Stimulated activated CD8-positive, alpha-beta memory T cell treated with anti-CD3 and anti-CD28 coated beads, Interleukin-7, amount 100 ng/mL, for 1 hour (primary cell): ENCODE results near the gene SMARCA2.

ENCODE experiments used
- DNase-seq, 2 donors: peaks; one replicate each; pipeline ENCODE4 v3.0.0-alpha.2; 2020; ENCODE audit warnings: low read depth in 2 of 2

SMARCA2 gene

DNA sequence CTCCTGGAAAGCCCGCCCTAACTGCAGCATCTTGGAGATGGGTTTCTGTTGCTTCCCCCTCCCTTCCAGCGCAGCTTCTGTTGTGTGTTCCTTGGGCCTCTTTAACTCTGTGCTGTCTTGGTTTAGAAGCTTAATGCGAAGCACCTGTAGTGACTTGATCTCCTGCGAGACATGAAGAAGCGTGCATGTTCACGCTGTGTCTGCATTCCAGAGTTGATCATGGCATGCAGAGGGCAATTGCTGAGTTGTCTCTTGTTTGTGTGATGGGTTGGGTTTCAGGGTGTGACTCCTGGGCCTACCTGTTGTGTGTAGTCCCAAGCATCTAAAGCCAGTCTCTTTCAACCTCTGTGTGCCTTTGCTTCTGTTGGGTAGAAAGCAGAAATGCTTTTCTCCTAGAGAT is 155.6 kb downstream of the SMARCA2 start:
- no peak for DNase-seq

DNA sequence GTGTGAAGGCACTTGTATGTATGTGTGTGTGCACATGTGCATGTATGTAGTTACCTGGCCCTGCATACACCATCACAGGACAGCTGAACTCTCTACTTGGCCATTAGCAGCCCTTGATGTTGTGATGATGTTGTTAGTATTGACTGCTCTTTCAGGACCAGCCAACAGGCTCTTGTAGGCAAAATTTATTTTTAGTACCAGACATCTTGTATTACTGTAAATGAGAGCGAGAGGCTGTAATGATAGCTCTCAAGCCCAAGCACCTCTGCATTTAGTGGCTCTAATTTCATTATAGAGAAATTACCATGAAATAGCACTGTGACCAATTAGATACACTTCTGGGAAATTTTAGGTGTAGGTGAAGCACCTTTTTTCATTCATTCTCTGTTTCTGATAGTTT is 158.0 kb downstream of the SMARCA2 start:
- DNase-seq: no peak

DNA sequence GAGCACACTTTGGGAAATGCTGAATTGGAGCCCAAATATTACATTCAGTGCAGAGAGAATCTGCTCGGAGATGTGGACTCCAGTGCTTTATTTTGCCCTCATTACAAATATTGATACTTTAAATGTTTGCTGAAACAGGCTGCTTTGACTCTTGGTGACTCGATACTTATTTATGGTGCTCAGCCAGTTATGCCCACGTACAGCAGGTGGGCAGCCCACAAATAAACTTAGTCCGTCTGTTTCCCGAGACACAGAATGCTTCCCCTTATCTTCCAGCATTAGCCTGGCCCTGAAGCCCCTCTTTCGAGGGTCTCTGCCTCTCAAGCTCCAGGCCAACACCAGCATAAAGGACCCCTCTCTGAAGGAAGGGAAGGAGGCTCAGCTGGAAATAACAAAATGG is 158.7 kb downstream of the SMARCA2 start:
- no peak for DNase-seq

DNA sequence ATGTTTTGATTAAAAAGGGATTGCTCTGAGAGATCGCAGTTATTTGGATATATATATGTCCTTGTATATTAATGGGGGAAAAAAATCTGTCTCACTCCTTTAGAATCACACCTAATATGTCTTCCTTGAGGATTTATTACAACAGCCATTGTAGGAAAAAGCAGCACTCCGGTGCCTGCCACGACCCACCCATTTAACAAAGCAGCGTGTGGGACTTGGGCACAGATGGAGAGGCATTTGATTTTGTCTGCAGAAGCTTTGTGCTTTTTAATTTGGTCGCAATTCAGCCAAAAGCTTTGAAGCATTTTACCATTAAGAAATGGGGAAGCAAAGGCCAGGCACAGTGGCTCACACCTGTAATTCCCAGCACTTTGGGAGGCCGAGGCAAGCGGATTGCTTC is 159.2 kb downstream of the SMARCA2 start:
- DNase-seq: no peak

DNA sequence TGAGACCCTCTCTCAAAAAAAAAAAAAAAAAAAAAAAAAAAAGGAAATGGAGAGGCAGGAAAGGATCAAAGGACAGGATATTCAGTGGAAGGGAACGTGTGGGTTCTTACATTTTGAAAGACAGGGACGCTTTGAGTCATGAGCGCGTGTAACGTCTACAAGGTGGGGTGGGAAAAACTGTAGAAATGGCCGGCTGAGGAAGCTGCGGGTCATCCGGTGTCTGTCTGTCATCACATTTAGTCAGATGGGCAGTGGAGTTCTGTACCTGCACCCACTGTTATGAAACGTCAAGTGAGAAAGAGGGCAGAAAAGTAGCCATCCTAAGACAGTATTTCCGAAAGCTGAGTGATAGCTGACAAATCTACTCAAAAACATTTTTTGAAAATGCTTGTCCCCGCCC is 159.8 kb downstream of the SMARCA2 start:
- no peak for DNase-seq

DNA sequence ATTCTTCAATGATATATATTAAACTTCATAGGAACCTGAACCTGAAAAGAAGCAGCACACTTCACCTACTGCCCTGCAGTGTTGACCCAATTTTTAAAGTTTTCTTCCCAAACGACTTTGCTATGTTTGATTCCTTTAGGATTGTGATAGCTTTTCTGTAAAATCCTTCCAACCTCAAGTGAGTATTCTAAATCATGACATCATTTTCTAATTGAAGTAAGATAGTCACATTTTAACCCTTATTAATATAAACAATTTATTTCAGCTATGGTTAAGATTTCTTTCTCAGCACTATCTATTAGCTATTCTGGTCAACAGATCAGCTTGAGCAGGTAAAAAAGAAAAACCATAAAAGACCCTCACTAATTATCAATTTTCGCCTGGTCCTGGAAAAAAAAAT is 162.0 kb downstream of the SMARCA2 start:
- DNase-seq: no peak

DNA sequence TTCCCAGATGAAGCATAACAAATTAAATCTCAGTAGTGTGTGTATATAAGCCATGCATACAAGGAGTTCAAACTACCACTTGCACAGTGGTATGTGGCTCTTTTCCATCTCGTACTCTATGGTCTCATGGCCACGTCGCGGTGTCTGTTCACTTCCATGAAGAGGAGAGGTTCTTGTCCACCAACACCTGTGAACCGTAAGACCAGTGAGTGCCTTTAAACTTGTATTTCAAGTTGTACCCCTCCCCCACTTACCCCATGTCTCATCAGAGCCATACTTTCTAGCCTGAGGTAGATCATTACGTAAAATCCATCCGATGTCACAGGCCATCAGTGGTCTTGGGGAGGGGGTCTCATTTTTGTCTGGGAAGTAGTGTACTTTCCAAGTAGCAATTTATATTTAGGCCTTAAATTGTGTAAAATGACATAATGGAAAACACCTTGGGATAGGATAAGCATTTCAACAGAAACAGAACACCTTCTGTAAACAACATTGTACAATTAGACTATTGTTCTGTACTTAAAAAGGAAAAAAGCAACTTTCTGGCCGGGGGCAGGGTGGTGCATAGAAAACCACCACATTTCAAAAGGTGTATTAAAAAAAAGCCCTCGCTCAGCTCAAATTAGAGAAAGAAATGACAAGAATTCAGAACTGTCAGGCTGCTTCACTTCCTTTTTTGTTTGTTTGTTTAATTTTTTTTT is 163.0 kb downstream of the SMARCA2 start:
- DNase-seq: no peak

DNA sequence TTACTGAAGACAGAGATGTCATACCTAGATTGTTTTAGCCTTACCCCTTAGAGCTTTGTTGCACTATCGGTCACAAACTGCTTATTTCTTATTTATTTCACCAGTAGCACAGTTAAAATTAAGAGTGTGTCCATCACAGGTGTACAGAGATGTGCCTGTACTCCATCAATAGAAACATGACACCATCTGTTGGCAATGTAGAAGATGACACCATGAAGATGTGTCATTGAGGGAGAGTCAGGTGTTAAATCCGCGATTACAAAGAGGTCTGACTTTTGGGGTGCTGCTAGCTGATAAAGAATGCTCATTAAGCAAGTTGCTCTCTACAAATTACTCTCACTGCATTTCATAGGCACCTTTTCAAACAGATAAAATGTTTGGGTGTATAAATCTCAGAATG is 164.4 kb downstream of the SMARCA2 start:
- DNase-seq: no peak

DNA sequence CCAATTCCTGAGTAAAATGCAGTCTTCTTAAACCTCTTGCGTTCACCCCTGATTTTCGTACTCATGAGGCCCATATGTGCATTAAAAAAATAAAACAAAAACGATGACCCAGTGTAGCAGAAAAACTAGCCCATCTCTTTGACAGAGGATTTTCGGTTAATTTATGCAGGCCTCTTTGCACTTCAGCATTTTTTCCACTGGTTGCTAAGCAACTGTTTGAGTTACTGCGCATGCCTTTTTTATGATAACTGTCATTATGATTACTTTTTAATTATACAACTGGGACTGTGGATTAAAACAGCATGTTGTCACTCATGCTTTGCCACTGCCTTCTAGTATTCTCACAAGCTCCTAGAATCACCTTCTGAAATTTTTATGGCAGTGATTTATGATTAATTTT is 165.0 kb downstream of the SMARCA2 start:
- DNase-seq: no peak

DNA sequence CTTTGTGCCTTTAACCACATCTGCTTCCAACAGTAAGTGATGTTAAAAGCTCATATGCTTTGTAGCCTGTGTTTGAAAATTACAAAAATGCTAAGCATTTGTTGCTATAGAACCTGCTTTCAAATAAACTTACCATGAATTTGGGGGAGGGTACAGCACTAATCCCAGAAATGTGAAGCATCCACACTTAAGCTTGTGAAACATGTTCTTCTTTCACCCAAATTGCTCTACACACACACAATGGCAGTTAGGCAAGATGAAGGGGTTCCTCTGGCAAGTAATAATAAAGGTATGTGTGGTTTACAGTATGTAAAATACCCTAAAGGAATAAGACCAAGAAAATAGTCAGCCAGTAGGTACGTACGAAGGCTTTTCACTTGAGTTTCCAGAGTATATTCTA is 165.6 kb downstream of the SMARCA2 start:
- no peak for DNase-seq

DNA sequence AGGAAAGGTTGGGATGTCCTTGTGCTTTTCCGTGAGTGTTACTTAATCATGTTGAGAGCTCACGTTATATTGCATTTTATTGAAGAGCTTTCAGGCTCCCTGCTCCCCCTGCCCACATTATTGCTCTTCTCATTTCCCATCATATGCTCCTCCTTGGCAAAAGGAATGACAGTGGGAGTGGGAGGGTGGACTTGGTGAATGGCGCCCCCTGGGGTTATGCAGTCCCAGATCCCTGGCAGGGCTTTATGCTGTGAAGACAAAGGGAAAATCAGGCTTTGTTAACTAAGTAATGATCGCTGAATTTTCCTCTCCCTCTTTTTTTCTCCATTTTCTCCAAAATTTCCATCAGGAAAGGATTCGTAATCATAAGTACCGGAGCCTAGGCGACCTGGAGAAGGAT is 166.6 kb downstream of the SMARCA2 start:
- DNase-seq: no peak

DNA sequence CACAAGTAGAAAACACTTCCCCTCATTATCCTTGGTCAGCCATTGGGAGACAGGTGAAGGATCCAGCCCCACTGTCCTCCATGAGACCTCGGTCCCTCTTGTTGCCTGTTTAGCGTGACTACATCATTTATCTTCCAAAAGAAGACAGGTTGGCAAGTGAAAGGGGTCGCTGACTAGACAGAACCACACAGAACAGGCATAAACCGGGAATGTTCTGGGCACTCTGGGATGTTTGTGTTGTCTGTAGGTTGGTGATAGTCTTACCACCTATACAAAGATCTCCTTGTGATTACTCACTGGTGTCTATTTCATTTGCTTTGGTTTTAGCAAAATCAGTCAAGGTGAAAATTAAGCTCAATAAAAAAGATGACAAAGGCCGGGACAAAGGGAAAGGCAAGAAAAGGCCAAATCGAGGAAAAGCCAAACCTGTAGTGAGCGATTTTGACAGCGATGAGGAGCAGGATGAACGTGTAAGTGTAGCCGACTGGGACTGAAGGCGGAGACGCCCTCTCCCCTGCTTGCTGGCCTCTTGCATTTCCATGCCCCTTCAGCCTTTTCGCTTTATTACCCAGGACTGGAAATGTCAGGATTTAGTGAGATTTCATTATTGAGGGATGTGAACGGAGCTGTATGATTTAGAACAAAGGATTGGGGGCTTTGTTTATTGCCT is 175.9 kb downstream of the SMARCA2 start:
- no peak for DNase-seq

DNA sequence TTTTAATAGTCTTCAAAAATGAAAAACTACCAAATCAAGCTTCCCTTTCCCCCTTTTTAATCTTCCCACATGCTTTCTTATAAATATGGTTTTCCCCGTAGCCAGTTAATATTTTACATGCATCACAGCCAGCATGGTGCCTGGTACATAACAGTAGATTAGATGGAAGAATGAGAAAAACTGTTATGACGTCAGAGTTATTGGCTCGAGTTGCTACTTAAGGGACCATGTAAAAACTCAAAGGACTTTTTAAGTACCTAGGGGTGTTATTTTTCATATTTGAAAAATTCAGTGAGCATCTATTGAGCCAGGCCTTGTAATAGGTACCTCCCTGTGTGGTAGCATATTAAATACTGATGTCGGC is 176.4 kb downstream of the SMARCA2 start:
- DNase-seq: no peak

DNA sequence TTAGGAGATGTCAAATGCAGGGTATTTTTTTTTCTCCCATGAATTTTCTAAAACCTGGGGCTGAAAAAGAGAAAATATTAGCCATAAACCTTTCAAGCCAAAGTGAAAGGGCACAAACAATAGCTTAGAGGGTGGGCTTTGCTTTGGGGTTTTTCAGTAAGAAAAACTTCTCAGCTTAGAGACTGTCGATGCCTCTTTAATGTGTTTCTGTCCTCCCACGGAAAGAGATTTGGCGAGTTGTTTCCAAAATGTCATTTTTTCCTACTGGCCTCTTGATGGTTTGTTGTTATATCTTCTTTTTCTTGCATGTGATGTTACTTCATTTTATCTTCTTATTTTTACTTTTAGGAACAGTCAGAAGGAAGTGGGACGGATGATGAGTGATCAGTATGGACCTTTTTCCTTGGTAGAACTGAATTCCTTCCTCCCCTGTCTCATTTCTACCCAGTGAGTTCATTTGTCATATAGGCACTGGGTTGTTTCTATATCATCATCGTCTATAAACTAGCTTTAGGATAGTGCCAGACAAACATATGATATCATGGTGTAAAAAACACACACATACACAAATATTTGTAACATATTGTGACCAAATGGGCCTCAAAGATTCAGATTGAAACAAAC is 177.3 kb downstream of the SMARCA2 start:
- DNase-seq: no peak

DNA sequence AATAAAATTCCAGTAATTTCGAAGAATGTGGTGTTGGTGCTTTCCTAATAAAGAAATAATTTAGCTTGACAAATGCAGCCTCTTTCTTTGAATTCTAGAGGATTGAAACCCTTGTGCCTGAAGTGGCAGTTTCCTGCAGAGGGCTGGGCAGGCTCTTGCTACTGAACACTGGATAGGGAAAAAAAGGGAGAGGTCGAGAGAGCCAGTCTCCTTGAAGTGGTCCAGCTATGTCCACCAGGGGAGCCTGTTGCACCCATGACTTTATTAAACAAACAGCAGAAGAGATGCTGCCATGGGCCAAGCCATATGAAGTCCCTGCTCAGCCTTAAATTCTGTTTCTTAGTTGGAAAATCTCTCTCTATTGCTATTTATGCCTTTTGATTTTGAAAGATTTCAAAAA is 178.4 kb downstream of the SMARCA2 start:
- DNase-seq: no peak

DNA sequence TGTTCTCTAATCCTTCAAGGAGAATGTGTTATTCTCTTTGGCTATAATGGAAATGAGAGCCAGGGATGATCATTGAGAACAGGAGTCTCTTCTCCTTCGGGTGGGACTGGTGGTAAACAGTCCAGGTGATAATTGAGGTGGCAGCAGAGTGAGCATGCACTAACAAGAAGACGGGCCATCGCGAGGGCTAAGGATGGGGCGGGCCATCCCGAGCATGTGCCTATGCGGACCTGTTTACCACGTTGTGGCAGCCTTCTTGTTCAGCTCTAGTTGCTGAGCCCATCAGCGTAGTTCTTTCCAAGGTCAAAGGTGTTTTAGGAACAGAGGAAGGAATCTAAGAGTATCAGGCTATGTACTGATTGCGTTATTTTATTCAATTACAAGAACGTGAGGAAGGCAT is 180.1 kb downstream of the SMARCA2 start:
- DNase-seq: no peak

DNA sequence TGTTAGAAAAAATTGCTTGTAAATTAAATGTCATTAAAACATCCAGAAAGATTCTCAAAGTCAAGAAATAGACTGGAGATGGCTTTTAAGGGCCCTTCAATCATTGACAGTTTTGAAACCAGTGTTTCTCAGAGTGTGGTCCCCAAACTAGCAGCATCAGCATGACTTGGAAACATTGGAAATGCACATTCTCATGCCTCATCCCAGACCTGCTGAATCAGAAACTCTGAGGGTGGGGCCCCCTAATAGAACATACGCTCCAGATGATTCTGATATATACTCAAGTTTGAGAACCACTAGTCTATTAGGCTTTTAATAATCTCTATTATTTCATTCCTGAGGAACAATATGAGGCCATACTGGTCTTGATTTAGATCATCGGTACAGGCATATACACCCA is 181.6 kb downstream of the SMARCA2 start:
- DNase-seq: no peak

DNA sequence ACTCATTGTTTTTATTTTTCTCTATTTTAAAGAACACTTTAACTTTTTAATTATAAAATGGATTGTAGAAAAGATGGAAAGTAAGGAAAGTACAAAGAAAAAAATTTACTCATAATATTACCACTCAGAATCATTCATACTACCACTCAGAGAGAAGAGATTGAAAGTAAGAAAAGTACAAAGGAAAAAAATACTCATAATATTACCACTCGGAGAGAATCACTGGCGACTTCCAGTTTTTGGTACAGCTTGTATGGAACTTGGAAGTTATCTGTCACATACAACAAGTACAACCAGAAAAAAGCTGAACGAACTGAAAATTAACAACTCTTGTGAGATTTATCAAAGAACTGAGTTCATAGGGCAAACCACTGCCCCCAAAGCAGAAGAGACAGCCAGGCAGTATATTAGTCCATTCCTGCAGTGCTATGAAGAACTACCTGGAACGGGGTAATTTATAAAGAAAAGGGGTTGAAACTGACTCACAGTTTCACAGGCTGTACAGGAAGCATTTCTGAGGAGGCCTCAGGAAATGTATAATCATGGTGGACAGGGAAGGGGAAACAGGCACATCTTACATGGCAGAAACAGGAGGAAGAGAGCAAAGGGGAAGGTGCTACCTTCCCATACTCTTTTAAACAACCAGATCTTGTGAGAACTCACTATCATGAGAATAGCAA is 183.9 kb downstream of the SMARCA2 start:
- no peak for DNase-seq

DNA sequence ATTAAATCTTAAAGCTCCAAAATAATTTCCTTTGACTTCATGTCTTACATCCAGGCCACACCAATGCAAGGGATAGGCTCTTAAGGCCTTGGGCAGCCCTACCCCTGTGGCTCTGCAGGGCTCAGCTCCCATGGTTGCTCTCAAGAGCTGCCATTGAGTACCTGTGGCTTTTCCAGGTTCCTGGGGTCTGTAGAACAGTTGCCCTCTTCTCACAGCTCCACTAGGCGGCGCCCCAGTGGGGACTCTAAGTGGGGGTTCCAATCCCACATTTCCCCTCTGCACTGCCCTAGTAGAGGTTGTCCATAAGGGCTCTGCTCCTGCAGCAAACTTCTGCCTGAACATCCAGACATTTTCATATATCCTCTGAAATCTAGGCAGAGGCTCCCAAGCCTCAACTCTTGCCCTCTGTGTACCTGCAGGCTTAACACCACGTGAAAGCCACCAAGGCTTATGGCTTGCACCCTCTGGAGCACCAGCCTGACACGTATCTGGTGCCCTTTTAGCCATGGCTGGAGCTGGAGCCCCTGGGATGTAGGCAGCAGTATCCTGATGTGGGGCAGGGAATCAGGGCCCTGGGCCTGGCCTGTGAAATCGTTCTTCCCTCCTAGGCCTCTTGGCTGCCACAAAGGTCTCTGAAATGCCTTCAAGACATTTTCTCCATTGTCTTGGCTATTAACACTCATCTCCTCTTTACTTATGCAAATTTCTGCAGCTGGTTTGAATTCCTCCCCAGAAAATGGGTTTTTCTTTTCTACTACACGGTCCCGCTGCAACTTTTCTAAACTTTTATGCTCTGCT is 185.1 kb downstream of the SMARCA2 start:
- no peak for DNase-seq

DNA sequence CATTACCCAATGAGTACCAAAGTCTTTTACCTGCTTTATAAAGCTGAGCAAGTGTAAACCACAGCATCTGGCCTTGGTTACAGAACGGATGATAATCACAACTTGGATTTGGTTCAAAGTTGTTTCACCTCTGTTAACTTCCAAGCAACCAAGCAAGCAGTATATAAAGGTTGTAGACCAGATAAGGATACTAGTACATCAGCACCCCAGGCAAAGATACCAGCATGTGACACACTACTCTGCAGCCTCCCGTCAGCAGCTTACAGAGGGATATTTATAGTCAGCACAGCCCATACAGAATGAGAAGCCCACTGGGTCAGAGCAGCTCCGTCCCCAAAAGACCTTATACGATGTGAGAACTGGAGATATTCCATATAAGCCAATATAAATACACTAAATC is 193.3 kb downstream of the SMARCA2 start:
- DNase-seq: no peak

DNA sequence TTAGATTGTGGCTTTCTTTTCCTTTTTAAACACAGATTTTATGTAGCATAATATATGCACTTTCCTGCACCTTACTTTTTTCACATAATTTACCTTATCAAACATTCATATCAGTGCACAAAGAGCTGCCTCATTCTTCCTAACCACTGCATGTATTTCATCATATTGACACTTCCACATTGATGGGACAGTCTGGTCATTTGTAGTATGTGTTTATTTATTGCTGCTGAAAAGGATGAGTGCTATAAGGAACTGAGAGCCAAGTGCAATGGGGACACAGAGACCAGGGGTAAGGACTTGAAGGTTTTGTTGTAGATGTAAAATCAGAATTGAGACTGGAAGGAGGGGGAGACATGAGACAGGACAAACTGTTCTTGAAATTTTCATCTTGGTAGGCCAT is 193.8 kb downstream of the SMARCA2 start:
- no peak for DNase-seq

DNA sequence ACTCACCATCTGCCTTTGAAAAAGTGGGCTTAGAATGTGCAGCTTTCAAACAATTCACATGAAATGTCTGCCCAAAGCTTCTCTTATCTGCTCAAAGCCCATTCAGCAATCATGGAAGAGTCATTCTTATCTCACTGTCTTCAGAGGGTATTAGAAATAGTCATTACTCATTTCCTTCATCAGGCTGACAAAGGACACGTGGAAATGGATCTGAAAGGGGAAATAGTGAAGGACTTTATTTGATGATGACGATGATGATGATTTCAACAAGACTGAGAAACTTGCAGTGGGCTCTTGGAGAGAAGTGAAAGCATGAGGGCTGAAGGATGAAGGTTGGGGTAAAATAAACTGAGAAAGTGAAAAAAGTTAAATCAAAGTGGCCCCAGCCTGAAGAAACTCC is 194.3 kb downstream of the SMARCA2 start:
- DNase-seq: no peak
